Measurements from ENCODE around the gene MYO16. TPM values are rescaled to one million over a fixed set of nuclear protein-coding genes. Genes with fewer than 3 reads are reported as not detected.

The MYO16 gene
- total and polyA plus RNA-seq, 12 donors: 0.56 to 2.4 (median 1.4) TPM

DNA sequence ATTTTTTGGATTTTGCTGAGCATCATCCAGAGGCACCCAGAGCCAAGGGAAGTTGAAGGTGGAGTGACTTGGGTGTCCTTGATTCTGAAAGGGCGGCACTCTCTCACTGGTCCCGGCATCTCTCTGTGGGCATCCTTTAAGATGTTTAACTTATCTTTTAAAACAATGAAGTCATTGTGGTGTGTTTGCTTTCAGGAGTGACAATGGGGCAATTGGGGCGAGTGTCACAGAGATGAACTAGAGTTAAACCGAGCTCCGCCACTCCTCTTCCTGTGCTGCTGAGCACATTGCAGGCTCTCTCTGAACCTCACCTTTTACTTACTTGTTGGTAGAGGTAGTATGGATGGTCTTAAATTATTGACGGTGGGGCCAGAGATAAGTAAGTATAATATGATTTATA, 295.7 kb downstream of the MYO16 start:
- no peak overlapping the region for H3K27ac ChIP-seq
- WGBS, 4 donors: 91 to 95% (median 93%) methylated on average over 6 of the region's 6 CpGs

DNA sequence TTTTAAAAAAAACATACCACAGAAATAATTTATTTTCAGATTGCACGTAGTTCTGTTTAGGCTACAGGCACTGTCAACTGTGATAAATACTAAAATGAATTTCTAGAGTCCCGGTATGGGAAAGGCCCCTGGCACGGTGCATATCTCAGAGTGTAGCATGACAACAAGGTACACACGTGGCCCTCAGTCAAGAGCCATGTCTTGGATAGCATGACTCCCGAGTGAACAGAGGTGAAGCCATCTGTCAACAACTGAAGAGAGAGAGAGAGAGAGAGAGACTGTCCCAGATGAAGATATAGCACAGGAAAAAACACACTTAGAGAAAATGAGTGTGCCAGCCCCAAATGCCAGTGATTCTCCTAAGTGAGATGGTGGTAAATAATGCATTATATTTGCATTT, 297.5 kb downstream of the MYO16 start:
- H3K27me3 ChIP-seq: no peaks in the 10 kb centered on the region
- H3K4me3 ChIP-seq: no peak overlapping the region
- intact Hi-C loops (cut with DNase I): no loop called here
- 70 to 85% (median 71%) methylated on average over 5 of the region's 5 CpGs for WGBS, 4 donors
- TF ChIP-seq, protein P1, sequence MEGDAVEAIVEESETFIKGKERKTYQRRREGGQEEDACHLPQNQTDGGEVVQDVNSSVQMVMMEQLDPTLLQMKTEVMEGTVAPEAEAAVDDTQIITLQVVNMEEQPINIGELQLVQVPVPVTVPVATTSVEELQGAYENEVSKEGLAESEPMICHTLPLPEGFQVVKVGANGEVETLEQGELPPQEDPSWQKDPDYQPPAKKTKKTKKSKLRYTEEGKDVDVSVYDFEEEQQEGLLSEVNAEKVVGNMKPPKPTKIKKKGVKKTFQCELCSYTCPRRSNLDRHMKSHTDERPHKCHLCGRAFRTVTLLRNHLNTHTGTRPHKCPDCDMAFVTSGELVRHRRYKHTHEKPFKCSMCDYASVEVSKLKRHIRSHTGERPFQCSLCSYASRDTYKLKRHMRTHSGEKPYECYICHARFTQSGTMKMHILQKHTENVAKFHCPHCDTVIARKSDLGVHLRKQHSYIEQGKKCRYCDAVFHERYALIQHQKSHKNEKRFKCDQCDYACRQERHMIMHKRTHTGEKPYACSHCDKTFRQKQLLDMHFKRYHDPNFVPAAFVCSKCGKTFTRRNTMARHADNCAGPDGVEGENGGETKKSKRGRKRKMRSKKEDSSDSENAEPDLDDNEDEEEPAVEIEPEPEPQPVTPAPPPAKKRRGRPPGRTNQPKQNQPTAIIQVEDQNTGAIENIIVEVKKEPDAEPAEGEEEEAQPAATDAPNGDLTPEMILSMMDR (IDR thresholded peaks at IDR 0.05): no peak
- TF ChIP-seq POLR2A (IDR thresholded peaks at IDR 0.05): no peak
- no peaks in the 10 kb centered on the region for H3K36me3 ChIP-seq (replicated peaks in 1 of 2)
- no peak for DNase-seq
- H3K9me3 ChIP-seq (replicated peaks in 1 of 3): no peaks in the 10 kb centered on the region
- no peaks in the 10 kb centered on the region for H3K4me1 ChIP-seq (replicated peaks in 1 of 2)
- no peak overlapping the region for H3K27ac ChIP-seq

More for the DNA sequence above, 295.7 kb downstream of the MYO16 start:
- Histone ChIP-seq H3K27me3 (no peaks in the 10 kb centered on the region), H3K9me3 (replicated peaks in 1 of 3) (no peaks in the 10 kb centered on the region), H3K4me1 (replicated peaks in 1 of 2) (peaks cover 1 to 2% of the 10 kb centered on the region in 2 donors), H3K36me3 (replicated peaks in 1 of 2) (no peaks in the 10 kb centered on the region), H3K4me3 (no peak overlapping the region)
- DNase-seq: no peak
- TF ChIP-seq POLR2A (IDR thresholded peaks at IDR 0.05): no peak
- TF ChIP-seq, protein P1 (IDR thresholded peaks at IDR 0.05): no peak
- intact Hi-C loops (cut with DNase I): no loop called here

DNA sequence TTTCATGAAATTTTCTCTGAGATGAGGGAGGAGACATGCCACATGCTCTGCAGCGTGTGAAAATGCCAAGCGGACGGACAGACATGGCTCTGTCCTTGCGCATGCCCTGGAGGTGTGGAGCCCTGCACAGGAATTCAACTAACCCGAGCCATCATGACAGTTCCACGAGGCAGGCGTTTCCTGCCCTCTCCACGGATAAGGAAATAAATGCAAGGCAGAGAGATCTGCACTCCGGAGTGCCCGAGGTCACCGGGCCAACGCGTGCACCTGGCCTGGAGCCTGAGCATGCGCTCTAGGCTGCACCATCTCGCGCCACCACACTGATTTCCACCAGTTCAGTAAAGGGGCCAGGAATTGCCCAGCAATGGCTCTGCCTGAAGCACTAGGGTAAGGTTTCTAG, 298.2 kb downstream of the MYO16 start:
- no peak for DNase-seq
- H3K4me1 ChIP-seq (replicated peaks in 1 of 2): no peaks in the 10 kb centered on the region
- no peak for TF ChIP-seq POLR2A (IDR thresholded peaks at IDR 0.05)
- TF ChIP-seq, protein P1 (IDR thresholded peaks at IDR 0.05): no peak
- H3K36me3 ChIP-seq (replicated peaks in 1 of 2): no peaks in the 10 kb centered on the region
- H3K4me3 ChIP-seq: no peak overlapping the region
- intact Hi-C loops (cut with DNase I): no loop called here
- 85 to 90% (median 88%) methylated on average over 7 to 16 of the region's 16 CpGs for WGBS, 4 donors
- H3K9me3 ChIP-seq (replicated peaks in 1 of 3): no peaks in the 10 kb centered on the region
- H3K27ac ChIP-seq: no peak overlapping the region
- no peaks in the 10 kb centered on the region for H3K27me3 ChIP-seq

DNA sequence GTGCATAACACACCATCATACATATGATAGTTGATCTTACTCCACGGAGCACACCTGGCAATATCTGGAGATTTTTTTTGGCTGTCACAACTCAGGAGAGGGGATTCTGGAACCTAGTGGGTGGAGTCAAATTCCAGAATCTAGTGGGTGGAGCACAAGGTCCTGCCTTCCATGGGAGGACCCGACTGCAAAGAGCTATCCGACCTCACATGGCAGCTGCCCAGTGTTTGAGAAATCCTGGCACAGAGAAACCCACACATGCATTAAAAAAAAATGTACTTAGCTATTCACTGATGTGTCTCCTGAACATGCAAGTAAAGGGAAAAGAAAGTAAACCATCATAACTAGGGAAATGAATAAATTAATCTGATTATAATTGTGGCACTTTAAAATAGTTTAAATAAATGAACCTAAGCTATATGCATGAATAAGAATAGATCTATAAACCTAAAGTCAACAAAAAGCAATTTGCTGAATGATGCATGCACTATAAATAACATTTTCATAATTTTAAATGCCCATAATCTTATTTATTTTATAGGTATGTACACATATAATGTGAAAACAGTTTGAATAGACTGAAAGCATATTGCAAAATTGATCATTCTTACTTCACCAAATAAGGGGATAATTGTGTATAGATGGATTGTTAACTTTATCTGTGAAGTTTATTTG, 300.3 kb downstream of the MYO16 start:
- TF ChIP-seq, protein P1 (IDR thresholded peaks at IDR 0.05): no peak
- TF ChIP-seq POLR2A (IDR thresholded peaks at IDR 0.05): no peak
- no peaks in the 10 kb centered on the region for H3K27me3 ChIP-seq

More for the DNA sequence above, 300.3 kb downstream of the MYO16 start:
- 46 to 72% (median 49%) methylated on average over 1 to 3 of the region's 3 CpGs for WGBS, 4 donors
- peak in 1 of 7 donors; percentile 46 for DNase-seq
- no peaks in the 10 kb centered on the region for H3K36me3 ChIP-seq (replicated peaks in 1 of 2)
- intact Hi-C loops (cut with DNase I): no loop called here
- H3K4me1 ChIP-seq (replicated peaks in 1 of 2): no peaks in the 10 kb centered on the region
- H3K9me3 ChIP-seq (replicated peaks in 1 of 3): no peaks in the 10 kb centered on the region
- H3K4me3 ChIP-seq: no peak overlapping the region
- H3K27ac ChIP-seq: no peak overlapping the region
